ENCODE data around the gene LGR5.

The LGR5 gene

GRCh38 chr12:71438670-71439361 lies 782 bp upstream of the LGR5 start:
- FAIRE-seq (no peak), DNase-seq (ENCODE audit: low spot score) (no peak)

DNA sequence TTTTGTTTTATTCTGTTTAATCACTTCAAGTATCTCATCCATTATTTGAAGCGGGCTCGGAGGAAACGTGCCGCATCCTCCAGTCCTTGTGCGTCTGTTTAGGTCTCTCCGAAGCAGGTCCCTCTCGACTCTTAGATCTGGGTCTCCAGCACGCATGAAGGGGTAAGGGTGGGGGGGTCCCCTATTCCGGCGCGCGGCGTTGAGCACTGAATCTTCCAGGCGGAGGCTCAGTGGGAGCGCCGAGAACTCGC lies 311 bp upstream of the LGR5 start:
- FAIRE-seq (no peak), DNase-seq (ENCODE audit: low spot score) (no peak)

GRCh38 chr12:71440345-71440762 lies 756 bp downstream of the LGR5 start:
- no peak for FAIRE-seq
- DNase-seq (ENCODE audit: low spot score): no peak

GRCh38 chr12:71440763-71441748 lies 1.5 kb downstream of the LGR5 start:
- DNase-seq (ENCODE audit: low spot score) (no peak), FAIRE-seq (no peak)

DNA sequence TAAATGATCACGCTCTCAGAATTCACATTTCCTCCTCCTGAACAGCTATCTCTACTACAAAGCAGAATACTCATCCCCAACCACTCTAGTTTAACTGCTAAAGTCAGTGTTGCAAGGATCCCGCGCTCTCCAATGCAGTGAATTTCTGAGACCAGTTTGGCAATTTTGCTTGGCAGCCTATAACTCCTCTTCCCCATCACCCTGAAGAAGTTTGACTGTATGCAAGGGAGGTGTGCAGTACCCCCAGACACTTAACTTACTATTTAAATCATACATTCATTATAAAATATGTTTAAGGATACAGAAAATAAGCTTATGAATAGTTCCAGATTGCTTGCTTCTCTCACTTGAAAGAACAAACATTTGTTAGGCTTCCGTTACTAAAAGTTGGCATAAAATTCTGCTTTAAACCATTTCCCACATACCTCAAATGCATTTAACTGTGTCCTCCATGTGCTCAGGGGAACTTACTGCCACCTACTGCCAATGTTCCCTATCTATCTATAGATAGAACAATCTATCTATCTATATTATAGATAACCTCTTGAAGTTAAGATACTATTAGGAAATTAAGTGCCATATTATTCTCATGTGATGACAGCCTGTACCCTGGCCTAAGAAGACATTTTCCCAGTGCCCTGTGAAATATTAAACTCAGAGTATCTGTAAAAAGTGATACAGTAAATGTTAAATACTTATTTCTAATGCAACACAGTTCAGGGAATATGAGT lies 2.4 kb downstream of the LGR5 start:
- no peak for DNase-seq (ENCODE audit: low spot score)
- FAIRE-seq: no peak

GRCh38 chr12:71442567-71442931 lies 3.0 kb downstream of the LGR5 start:
- FAIRE-seq (no peak), DNase-seq (ENCODE audit: low spot score) (no peak)

GRCh38 chr12:71445071-71445470 lies 5.5 kb downstream of the LGR5 start:
- DNase-seq (ENCODE audit: low spot score): no peak
- FAIRE-seq: no peak

DNA sequence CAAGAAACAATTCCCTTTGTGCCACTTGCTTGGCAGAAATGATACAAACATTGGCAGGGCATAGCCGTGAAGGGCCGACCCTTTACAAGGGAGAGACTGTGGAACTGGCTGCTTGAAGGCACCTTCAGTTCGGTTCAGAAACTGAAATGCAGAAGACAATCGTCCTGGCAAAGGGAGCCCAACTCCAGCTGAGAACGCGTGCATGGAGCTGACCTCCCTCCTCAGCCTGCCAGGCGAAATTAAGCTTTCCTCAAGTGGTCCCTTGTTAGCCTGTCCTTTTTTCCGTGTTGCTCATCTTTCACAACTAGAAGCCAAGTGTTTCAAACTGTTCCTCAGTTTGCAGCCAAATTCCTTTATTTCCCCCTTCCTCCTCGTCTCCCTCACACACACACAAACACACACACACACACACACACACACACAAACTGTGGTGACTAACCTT lies 8.1 kb downstream of the LGR5 start:
- no peak for DNase-seq (ENCODE audit: low spot score)
- no peak for FAIRE-seq

DNA sequence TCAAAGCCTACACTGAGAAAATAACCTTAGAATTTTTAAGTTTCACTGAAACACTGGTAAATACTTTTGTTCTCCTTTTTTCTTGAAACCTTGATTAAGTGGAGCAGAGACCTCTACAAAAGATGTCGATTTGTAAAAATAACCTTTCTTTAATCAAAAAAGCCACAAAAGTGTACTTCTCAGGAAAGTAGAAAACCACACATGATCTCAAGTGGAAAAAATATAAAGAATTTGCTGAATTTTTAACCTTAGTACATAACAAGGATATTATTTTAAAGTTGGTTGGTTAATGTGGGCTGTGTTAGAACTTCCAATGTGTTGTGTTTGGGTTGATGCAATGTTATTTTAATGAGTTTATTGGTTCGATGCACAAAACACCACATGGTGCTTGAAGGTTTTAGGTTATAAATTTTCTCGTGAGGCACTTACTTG lies 8.6 kb downstream of the LGR5 start:
- no peak for FAIRE-seq
- no peak for DNase-seq (ENCODE audit: low spot score)

DNA sequence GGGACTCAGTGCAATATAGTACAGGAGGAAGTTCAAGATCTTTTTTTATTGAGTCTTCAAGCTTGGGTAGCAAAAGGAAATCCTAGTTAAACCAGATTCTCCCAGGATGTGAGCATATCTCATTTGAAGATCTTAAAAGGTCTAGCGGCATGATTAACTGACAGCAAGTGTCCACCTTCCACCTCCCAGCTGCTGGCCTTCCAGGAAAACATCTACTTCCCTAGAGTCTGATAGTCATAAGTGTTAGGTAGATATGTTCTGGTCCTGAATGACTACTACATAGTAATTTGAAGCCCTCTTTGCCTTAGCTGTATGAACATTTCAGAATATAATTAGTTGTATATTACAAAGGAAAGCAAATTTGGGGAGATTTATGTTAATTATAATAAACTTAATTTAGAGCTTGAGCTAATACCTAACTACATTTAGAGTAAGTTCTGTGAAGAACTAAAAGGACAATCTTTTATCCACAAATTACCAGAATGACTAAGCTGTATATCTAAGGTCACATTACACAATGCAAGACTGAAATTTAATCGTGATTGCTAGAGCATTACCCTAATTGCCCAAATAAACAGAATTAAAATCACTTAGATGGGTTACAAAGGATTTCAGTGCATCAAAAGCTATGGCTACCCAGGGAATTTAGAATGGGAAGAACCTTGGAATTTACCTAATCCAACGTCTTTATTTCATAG lies 9.9 kb downstream of the LGR5 start:
- DNase-seq (ENCODE audit: low spot score) (no peak), FAIRE-seq (no peak)

DNA sequence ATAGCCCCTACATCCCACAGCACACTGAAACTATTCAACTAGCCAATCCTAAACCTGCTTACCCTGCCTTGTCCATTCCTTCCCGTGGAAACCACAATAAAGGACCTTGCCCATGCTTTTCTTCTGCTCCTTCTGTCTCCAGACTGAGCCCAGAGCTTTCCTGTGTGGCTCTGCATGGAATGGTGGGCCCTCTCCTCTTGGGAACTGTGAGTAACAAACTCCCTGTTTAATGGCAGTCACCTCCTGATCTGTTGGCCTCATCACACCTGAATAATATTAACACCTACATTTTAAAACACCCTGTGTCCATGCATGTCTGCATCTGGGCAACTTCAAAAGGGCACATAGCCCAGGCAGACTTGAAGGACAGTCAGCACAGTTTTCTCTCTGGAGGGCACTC lies 12.4 kb downstream of the LGR5 start:
- FAIRE-seq (no peak), DNase-seq (ENCODE audit: low spot score) (no peak)

DNA sequence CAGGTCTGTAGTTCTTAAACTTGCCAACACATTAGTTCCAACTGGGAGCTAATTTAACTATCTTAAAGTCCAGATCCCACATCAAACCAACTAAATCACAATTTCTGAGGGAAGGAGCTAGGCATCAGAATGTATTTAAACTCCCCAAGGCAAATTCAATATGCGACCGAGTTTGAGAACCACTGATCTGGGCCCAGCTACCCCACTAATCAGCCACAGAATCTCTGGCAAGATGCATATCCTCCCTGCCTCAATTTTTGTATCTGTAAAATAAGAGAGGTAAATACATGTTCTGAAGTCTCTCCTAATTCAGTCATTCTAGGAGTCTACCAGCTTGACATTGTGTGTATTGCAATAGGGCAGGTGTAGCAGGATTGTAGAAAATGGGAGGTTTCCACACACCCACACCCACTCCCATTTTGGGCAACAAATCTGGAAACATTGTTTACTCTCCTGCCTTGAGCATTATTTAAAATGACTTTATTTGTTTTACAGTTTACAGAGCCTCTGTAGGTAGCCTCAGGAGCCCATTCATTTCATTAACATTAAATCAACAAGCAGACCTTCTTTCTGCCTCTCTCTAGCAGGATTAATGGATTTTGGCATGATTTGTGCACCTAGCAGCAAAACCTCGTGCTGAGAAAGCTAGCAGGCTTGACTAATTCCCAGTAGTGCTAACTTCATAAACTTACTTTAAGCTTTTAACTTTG lies 15.6 kb downstream of the LGR5 start:
- DNase-seq (ENCODE audit: low spot score) (no peak), FAIRE-seq (no peak)

DNA sequence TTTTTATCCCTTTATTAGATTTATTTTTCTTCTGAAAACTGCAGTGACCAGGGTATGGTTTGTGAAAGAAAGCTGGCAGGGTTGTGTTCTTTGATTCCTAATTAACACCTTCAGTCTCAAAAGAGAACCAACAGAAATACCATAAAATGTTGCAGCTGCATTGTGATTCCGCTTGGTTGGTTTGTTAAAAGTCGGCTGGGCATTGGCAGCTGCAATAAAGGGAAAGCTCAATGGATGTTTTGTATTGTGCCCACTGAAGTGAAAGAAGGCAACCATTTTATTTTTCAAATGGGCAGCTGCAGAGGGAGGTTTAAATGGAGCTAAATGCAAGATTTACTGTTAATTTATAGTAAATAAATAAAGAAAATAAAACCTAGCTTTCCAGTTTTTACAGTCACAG lies 16.7 kb downstream of the LGR5 start:
- no peak for FAIRE-seq
- DNase-seq (ENCODE audit: low spot score): no peak

GRCh38 chr12:71456990-71457389 lies 17.4 kb downstream of the LGR5 start:
- no peak for FAIRE-seq

GRCh38 chr12:71460318-71460717 lies 20.7 kb downstream of the LGR5 start:
- no peak for FAIRE-seq
- no peak for DNase-seq (ENCODE audit: low spot score)

More at GRCh38 chr12:71456990-71457389, 17.4 kb downstream of the LGR5 start:
- DNase-seq (ENCODE audit: low spot score): no peak

- DNase-seq (ENCODE audit: low spot score) (no peak), FAIRE-seq (no peak)
Measured at GRCh38 chr12:71460850-71461609, 21.4 kb downstream of the LGR5 start.

DNA sequence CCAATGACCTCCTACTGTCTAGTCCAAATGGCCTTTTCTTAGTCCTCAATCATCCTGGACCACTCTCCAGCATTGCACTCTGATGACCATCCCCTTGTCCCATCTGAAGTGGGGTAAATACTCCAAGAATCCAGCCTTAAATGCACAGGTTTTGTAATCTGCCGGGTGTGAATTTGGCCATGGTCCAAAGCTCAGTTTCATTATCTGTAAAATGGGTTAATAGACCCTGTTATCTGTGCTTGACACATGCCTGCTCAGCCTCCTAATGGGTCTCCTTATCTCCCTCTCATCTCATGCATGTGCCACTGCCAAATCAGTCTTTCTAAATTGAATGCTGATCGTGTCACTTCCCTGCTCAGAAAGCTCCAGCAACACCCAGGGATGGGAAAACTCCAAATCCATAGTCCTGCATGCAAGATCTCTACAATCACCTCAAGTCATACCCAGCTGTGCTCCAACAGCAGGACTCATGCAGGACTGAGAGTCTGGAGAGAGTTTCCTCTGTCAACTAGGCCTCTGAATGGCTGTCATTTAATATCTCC lies 22.3 kb downstream of the LGR5 start:
- FAIRE-seq: no peak
- no peak for DNase-seq (ENCODE audit: low spot score)

- DNase-seq (ENCODE audit: low spot score): no peak
- FAIRE-seq: no peak
Measured at GRCh38 chr12:71465796-71466195, 26.2 kb downstream of the LGR5 start.

- DNase-seq (ENCODE audit: low spot score): peak; percentile 38
Measured at GRCh38 chr12:71469258-71469750, 29.7 kb downstream of the LGR5 start.

More at GRCh38 chr12:71469258-71469750, 29.7 kb downstream of the LGR5 start:
- FAIRE-seq: no peak

Data from RCC 7860 (cell line).